Epithelial cell of esophagus (primary cell): ENCODE measurements around the gene DSG2.

ENCODE experiments used
- DNase-seq: peaks from one replicate; pipeline ENCODE4 v3.0.0; 2010; ENCODE audit warnings: low read depth
- H3K4me3 ChIP-seq: 2 replicates; pipeline ENCODE4 v1.5.1; 2011; ENCODE audit warnings: mild to moderate bottlenecking, low read length, control low read depth
- TF ChIP-seq, protein P1 (sequence below): IDR thresholded peaks from 2 replicates; pipeline ENCODE4 v1.5.1; 2011; ENCODE audit warnings: low read depth, mild to moderate bottlenecking, low read length, control low read depth, inconsistent platforms; ENCODE audit not compliant: insufficient read depth; ENCODE audit errors: missing control alignments

The DSG2 gene

DNA sequence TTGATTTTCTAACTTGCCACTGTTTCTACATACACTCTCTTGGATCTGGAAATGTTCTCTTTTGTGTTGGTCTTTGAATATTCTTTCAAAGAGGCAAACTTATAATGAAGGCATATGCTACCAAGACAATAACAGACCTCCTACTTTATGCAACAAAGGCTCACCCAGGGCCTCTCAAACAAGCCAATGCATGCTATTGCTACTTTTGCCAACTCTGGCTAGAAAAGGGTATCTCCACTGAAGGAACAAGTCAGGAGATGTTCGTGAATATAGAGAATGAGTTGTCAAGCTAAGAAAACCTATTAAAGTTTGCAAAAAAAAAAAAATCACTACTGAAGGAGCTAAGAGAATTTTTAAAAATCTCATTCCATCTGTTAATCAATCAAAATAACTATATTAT is 15.9 kb upstream of the DSG2 start:
- TF ChIP-seq, protein P1, sequence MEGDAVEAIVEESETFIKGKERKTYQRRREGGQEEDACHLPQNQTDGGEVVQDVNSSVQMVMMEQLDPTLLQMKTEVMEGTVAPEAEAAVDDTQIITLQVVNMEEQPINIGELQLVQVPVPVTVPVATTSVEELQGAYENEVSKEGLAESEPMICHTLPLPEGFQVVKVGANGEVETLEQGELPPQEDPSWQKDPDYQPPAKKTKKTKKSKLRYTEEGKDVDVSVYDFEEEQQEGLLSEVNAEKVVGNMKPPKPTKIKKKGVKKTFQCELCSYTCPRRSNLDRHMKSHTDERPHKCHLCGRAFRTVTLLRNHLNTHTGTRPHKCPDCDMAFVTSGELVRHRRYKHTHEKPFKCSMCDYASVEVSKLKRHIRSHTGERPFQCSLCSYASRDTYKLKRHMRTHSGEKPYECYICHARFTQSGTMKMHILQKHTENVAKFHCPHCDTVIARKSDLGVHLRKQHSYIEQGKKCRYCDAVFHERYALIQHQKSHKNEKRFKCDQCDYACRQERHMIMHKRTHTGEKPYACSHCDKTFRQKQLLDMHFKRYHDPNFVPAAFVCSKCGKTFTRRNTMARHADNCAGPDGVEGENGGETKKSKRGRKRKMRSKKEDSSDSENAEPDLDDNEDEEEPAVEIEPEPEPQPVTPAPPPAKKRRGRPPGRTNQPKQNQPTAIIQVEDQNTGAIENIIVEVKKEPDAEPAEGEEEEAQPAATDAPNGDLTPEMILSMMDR, result no peak
- peak; percentile 78 for DNase-seq
- no peak overlapping the region for H3K4me3 ChIP-seq

DNA sequence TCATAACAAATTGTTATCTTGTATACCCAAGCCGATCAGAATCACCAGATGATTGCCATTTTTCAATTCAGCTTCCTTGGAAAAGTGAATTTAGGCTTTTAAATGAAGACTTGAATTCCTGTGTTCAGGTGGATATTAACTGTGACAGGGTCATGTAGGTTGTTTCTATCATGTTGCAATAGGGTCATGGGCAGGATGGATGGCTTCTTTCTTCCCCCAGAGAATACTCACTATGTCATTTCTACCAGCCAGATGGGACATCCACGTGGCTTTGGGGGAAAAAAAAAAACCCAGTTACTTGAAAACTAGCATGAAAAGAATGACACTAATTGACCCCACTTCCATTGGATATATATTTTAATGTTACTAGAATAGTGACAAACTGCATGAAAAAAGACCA is 14.6 kb upstream of the DSG2 start:
- no peak for DNase-seq
- H3K4me3 ChIP-seq, result no peak overlapping the region
- TF ChIP-seq, protein P1, result no peak

DNA sequence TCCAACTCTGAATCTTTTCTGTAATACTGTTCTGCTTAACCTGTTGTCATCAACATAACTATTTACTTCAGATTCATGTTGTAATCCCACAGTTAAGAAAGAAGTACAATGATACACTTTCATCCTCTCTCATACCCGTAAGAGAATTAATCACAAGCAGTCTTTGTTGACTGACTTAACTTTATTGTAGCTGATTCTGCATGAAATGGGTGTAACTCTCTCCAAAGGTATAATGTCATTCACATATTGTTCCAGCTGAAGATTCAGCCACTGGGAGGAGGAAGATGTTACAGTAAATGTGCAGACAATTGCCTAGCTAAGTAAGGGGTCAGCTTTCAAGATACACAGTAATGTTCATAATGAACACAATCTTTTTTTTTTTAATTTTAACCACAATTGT is 13.5 kb upstream of the DSG2 start:
- TF ChIP-seq, protein P1, result no peak
- DNase-seq, result peak; percentile 56
- no peak overlapping the region for H3K4me3 ChIP-seq

DNA sequence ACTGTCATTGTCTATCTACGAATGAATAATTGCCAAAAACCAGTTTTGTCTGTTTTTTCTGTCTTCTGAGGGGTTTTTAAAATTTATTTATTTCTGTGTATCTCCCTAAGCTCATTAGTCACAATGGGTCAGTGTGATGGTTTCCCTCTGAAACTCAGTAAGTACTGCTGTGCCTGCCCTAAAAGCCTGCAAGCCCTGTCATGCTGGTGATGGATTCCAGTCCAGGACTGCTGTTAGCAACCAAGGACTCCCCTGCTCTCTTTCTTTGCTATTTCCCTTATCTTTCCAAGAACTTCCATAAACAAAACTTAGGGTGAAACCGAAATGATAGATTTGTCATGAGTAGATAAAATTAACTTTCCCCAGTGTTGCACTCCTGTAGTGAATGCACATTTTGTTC is 11.8 kb upstream of the DSG2 start:
- TF ChIP-seq, protein P1, result no peak
- DNase-seq, result peak; percentile 86
- no peak overlapping the region for H3K4me3 ChIP-seq

DNA sequence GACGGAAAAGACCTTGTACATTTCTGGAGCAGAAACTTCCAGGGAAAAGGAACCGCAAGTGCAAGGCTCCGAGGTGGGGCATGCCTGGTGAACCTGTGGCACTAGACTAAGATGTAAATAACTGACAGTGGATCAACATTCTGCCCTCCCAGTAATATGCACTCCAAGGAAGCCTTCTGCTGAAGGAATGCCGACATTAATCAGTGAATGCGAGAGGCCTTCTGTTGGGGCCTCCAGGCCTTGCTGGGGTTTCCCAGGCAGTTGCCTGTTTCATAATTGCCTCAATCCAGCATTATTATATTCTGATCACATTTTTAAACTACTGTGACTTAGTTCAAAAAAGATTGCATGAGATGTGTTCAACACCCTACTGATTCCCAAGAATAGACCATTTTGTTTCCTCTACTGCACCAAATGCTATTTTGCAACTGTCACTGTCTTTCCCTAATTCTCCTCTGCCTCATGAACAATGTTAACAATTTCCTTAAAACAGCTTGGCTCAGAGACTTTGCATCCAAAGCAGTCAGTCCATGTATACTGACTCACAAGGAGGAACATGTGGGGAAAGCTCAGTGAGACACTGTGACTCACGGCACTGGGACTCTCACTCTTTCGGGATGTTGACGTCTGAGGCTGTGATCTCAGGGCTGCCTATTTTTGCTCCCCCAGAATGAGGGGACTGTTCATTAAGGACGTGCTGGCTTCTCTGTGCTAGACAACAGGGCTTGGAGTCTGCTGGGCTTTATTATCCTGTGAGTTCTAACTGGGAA is 10.5 kb upstream of the DSG2 start:
- peak; percentile 97 for DNase-seq
- TF ChIP-seq, protein P1, result no peak
- no peak overlapping the region for H3K4me3 ChIP-seq

DNA sequence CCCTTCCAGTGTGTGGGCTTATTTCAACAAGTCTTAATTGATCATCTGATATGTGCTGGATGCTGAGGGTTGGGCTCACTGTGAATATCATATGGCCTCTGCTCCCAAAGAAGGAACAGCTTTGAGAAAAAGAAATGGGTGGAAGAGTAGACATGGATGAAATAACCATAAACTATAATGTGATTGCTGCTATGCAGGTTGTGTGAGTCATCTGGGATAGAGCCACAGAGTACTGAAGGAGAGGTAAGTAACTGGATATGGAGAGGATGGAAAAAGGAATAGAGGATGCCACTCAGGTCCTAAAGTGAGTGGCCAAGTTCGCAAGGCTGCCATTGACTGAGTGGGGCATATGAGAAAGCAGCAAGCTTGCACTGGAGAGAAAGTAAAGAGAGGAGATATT is 8.7 kb upstream of the DSG2 start:
- DNase-seq, result peak; percentile 79
- H3K4me3 ChIP-seq, result no peak overlapping the region
- TF ChIP-seq, protein P1, result no peak

DNA sequence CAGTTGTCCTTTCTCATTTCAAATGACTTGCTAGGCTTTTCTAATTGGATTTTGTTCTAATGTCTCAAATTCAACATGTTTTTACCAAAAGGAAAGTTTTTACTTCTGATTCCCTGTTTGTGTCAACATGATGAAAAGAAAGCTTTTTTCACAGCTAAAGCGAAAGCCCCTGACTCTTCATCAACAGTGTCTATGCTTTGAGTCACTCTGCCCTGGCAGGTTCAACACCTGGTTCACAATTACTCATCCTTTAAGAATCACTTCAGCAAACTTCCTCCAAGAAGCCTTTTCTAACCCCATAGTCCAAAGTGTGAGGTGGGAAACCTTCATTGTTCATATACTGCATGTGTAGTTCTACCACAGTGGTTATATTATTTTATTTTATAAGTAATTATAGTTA is 7.6 kb upstream of the DSG2 start:
- no peak overlapping the region for H3K4me3 ChIP-seq
- peak; percentile 90 for DNase-seq
- TF ChIP-seq, protein P1, result no peak
